Dermis microvascular lymphatic vessel endothelial cell (primary cell): ENCODE results near the gene CHN2. TPM values are rescaled to one million over a fixed set of nuclear protein-coding genes. Genes with fewer than 3 reads are reported as not detected.

Source experiments
- DNase-seq, 2 donors: peaks; one replicate each; pipeline versions ENCODE4 v3.0.0 to v3.0.0-alpha.2; 2010; ENCODE audit warnings: low read depth in 2 of 2
- total RNA-seq: library from RNA; depleted of rRNA; stranded (reverse); fragments of >200 nt; gene quantifications from 2 replicates; pipeline ENCODE4 v1.2.1, GENCODE V29; 2014

The CHN2 gene
- total RNA-seq, 1 donor from 2014 or later: 0.90 TPM

- DNase-seq: no peak
Observed at GRCh38 chr7:29458933-29459332, 264.4 kb downstream of the CHN2 start.

- no peak for DNase-seq
Observed at GRCh38 chr7:29459589-29459988, 265.0 kb downstream of the CHN2 start.

- DNase-seq: no peak
Observed at GRCh38 chr7:29461996-29462395, 267.4 kb downstream of the CHN2 start.

DNA sequence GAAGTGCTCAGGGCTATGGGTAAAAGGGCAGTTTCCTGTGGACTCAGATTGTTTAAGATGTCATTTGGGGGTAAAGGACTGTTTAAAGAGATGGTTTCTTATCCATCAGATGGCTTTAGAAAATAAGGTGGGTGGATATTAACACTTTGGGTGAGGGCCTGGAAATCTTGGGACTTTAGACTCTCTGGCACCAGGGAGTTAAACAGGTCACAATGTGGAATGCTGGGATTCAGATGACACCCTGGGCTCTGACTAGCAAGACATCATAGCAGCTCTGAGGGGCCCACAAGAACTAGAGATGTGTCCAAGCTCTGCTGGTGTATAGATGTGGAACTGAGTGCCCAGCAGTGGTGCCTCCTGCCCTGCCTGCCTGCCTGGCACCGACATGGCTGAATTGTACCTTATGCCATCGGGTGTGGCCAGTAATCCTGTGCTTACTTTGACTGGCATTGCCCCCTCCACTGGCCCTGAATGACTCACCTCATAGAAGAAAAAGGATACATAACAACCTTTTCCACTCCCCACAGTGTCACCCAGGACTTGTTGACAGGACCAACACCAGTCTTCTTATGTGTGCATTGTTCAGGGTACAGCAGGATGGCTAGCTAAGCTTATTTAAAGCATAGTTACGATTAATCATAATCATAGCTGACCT is 269.1 kb downstream of the CHN2 start:
- no peak for DNase-seq

- DNase-seq: no peak
Observed at GRCh38 chr7:29464753-29465152, 270.2 kb downstream of the CHN2 start.

DNA sequence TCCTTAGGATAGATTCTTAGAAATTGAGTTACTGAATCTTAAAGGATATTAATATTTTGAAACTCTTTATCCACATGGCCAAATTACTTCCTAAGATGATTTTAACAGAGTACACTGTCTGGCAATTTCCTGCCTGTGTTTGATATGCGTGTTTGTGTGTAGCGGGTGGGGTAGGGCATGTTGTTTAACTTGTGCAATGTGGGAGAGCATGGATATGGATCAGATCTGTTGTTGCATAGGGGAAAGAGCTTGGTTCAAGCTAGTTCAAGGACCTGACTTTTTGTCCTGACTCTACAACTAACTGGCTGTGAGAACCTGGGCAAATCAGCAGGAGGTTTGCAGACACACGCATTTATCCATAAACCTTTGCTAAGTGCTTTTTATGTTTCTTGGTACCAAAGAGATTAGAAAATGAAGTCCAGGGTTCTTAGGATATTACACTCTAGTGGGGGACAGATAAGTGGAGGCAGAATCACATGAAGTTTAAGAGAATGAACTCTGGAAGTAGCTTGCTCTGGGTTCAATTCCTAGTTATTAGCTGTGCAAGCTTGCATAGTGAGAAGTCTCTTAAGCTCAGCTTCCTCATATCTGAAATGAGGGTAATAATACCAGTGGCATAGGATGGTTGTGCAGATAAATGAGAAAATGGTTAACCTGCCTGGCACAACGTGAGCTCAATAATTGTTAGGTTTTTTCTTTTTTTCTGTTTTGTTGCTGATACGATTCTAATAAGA is 272.8 kb downstream of the CHN2 start:
- DNase-seq: no peak

- no peak for DNase-seq
Observed at GRCh38 chr7:29468196-29468595, 273.6 kb downstream of the CHN2 start.

GRCh38 chr7:29469281-29469680 is 274.7 kb downstream of the CHN2 start:
- DNase-seq: no peak

DNA sequence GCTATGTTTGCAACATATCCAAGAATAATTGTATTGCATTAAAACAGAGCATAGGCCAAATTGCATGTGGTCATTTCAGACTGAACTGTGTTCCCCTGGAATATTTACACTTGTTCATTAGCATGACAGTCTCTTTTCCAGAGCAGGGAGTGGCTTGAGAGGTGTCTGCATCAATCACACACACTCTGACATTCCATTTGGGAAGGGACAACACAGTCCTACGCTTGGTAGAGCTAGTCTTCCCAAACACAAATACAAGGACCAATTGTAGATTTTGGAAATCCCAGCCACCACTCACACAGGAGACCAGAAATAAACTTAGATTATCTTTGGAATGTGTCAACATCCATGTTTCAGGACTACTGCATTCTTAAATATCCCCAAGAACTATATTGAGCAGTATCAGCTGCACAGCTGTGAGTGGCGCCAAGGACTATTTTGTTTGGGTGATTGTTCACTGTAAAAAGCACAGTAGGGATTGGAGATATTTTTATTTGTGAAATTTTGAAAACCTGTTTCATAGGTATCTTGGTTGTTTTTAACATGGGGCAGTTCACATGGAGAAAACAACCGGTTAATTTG is 275.5 kb downstream of the CHN2 start:
- no peak for DNase-seq

DNA sequence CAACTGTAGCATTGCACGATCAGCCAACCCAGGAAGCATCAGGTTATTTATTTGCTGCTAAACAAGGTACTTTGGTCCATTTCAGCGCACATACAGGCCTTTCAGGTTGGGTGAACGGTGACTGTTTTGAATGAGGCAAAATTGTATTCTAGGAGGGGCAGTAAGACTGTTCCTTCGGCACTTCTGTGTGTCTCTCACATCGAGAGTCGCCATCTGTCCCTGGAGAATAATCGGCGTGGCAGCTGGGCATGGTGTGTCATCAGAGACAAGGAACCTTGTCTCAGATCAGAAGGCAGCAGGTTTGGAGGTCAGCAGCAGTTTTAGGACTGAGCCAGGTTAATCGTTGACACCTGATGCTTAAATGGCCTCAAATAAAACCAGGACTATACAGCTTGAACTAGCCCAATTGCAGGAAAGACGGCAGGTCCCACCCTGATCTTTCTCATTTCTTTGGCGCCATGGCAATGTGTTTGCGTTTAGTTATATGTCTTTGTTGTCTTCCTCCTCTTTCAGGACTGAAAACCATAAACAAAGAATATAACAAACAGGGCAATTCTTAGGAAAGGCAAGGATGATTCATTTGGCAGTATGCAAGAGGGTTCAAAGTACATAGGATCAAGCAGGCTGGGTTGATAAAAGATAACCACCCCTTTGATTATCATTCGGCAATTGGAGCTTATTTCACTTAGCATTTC is 277.0 kb downstream of the CHN2 start:
- no peak for DNase-seq

DNA sequence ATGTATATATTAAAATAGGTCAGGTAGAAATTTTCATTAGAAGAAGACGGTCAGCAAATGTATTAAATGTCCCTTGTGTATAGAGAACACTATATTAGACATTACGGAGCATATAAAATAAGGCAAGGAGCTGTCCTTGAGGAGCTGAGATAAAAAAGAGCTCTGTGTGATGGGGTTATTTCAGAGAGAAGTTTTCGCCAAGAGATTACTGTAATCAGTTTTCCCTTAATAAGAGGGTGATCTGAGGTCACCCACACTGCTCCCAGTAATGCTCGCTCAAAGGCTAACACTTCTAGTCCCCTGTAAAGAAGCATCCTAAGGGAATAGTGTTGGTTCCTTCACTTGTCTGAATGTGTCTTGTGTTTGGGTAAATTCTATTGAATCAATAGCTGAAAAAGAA is 282.3 kb downstream of the CHN2 start:
- no peak for DNase-seq

DNA sequence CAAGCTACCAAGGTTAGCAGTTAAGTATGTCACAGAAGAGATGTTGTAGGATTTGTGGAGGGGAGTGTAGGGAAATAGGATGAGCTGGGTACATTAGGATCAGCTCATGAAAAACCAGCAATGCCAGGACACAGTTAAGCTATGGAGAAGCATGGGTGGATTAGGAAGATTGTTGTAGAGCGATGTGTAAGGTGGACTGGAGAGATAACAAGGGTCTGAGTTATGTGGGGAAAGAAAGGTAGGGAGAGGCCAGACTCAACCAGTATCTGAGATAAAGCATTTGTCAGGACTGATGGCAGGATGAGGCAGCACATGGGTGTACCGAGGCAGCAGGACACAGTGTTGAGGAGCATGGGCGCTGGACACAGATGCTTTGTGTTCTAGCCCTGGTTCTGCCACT is 283.7 kb downstream of the CHN2 start:
- DNase-seq: no peak

- no peak for DNase-seq
Observed at GRCh38 chr7:29478687-29479240, 284.2 kb downstream of the CHN2 start.

GRCh38 chr7:29479301-29480200 is 285.0 kb downstream of the CHN2 start:
- DNase-seq: no peak

GRCh38 chr7:29480451-29480850 is 285.9 kb downstream of the CHN2 start:
- no peak for DNase-seq

DNA sequence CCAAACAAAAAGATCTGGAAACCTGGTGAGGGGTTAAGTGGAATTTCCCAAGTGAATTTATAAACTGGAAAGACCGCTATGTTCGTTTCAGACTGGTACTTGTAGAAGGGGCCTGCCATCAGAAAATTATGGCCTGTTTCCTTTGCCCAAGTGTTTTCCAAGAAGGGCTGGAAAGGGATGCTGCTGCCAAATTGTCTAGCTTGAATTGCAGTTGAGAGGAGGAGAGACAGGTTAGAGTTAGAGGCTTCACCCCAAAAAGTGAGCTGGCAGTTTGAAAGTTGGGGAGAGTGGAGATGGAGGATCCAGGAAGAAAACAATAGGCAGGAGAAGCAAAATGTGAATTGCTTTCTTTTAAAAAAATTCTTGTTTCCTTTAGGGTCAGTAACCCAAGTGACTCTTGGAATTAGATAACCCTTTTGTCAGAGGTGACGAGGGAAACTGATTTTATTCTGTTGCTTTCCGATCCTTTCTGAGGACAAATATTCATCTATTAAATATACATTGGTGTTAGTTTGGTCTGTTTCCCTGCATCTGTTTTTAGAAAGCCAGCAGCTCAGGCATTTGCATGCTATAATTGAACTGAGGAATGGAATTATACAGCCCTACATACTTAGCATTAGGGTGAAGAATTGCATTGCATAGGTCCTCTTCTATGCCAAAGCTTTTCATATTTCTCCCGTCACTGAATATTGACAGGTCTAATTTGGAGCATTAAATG is 286.5 kb downstream of the CHN2 start:
- DNase-seq: no peak

DNA sequence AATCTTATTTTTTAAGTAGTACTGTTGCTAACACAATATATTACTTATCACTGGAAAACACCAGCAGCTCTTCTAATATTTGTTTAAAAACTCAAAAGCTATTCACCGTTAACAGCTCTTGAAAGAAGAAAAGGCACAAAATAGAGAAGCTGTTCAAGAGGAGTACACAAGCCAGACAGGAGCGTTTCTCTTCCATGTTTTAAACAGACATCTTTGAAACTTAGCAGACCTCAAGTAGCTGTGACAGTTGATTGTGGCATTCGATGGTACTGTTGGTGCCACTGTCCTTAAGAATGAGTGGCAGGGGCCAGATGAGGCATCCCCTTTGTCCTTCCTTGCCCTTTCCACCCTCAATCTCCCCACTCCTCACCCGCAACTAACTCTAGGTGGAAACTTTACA is 287.5 kb downstream of the CHN2 start:
- DNase-seq: no peak

DNA sequence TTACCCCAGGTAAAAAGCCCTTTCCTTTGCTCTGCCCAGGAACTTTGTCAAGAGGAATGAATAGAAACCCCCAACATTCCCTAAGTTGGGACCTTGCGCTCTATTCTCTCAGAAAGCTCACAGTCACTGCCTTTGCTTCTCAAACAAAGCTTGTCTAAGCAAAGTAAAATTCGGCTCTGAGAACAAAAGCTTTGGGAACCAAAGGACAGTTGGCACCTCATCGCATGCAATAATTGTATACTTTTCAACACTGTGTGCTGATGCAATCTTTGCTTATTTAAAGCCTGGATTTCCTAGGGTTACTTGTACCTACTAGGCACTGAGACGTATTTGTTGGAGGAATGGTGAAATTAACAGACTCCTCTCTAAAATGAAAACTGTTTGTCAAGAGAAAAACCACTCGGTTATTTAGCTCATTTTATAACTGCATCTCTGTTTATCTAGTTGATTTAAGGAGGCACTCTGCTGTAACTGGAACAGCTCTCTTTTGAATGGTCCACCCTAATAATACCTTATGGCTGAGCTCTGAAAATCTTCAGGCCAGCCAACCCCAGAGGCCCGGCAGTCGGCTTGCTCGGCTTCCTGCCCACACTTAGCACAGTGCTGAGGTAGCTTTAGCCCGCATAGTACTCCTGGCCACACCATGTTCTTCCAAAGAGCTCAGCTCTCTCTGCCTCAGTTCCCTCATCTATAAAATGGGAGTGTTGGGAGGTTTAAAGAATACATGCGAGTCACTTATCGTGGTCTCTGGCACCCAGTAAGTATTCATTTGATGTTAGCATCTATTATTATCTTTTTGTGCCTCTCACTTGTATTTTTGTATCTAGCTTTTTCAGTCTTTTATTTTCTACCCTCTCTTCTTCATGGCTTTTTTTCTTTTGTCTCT is 288.9 kb downstream of the CHN2 start:
- no peak for DNase-seq

GRCh38 chr7:29484280-29484679 is 289.7 kb downstream of the CHN2 start:
- DNase-seq: no peak
